NCI-H524 treated with DMSO at 0.1 percent for 48 hours (cell line): Measurements from ENCODE around the gene ZG16B.

Experiments used
- DNase-seq: peaks from one replicate; lab custom pipeline; 2025; lab: John Stamatoyannopoulos, UW

ZG16B gene

GRCh38 chr16:2825049-2825742 is 4.9 kb upstream of the ZG16B start:
- no peak for DNase-seq

GRCh38 chr16:2825906-2826305 is 4.2 kb upstream of the ZG16B start:
- no peak for DNase-seq

- no peak for DNase-seq
Observed at GRCh38 chr16:2826591-2827373, 3.3 kb upstream of the ZG16B start.

- no peak for DNase-seq
Observed at GRCh38 chr16:2827374-2827791, 2.7 kb upstream of the ZG16B start.

- DNase-seq = no peak
Observed at GRCh38 chr16:2827831-2828520, 2.1 kb upstream of the ZG16B start.

- no peak for DNase-seq
Observed at GRCh38 chr16:2828521-2828840, 1.6 kb upstream of the ZG16B start.

GRCh38 chr16:2828876-2829430 is 1.1 kb upstream of the ZG16B start:
- no peak for DNase-seq

GRCh38 chr16:2830355-2830695 is 222 bp downstream of the ZG16B start:
- DNase-seq = no peak

- DNase-seq = no peak
Observed at GRCh38 chr16:2831203-2831602, 1.1 kb downstream of the ZG16B start.

GRCh38 chr16:2833776-2834175 is 3.7 kb downstream of the ZG16B start:
- no peak for DNase-seq

- no peak for DNase-seq
Observed at GRCh38 chr16:2834968-2835367, 4.9 kb downstream of the ZG16B start.

- no peak for DNase-seq
Observed at GRCh38 chr16:2835638-2836493, 5.8 kb downstream of the ZG16B start.

- no peak for DNase-seq
Observed at GRCh38 chr16:2836646-2837508, 6.8 kb downstream of the ZG16B start.

- no peak for DNase-seq
Observed at GRCh38 chr16:2838928-2839327, 8.8 kb downstream of the ZG16B start.

GRCh38 chr16:2839650-2840450 is 9.7 kb downstream of the ZG16B start:
- no peak for DNase-seq

- DNase-seq = no peak
Observed at GRCh38 chr16:2840914-2841313, 10.8 kb downstream of the ZG16B start.

GRCh38 chr16:2841606-2842339 is 11.7 kb downstream of the ZG16B start:
- DNase-seq = no peak

GRCh38 chr16:2842340-2843000 is 12.4 kb downstream of the ZG16B start:
- DNase-seq = no peak

- DNase-seq = no peak
Observed at GRCh38 chr16:2843526-2843925, 13.4 kb downstream of the ZG16B start.
